ENCODE data around the gene COX10.

DNA sequence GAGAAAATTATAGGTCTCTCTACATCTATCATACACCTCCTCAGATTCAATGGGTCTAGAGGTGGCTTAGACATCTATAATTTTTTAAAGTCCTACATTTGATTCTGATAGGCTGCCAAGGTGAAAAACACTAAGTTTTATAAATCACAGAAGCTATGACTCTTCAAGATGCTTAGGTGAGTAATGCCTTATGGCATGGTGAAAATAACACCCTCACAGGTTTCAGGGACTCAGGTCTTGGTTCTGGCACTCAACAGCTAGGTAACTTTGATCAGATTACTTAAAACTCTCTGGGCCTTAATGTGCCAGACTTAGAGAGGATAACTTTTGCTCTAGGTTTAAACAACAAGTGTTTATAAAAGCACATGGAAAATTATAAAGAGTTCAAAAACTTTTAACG is 2.0 kb upstream of the COX10 start:
- TF ChIP-seq ARNTL (CRISPR knock-in tag; IDR thresholded peaks at IDR 0.05; ENCODE audit: borderline replicate concordance, low read depth) (no peak), ZNF8 (CRISPR knock-in tag; IDR thresholded peaks at IDR 0.05) (no peak), ZFP30 (CRISPR knock-in tag; IDR thresholded peaks at IDR 0.05) (no peak), ZNF70 (CRISPR knock-in tag; IDR thresholded peaks at IDR 0.05) (no peak)
- TF ChIP-seq, protein P1, sequence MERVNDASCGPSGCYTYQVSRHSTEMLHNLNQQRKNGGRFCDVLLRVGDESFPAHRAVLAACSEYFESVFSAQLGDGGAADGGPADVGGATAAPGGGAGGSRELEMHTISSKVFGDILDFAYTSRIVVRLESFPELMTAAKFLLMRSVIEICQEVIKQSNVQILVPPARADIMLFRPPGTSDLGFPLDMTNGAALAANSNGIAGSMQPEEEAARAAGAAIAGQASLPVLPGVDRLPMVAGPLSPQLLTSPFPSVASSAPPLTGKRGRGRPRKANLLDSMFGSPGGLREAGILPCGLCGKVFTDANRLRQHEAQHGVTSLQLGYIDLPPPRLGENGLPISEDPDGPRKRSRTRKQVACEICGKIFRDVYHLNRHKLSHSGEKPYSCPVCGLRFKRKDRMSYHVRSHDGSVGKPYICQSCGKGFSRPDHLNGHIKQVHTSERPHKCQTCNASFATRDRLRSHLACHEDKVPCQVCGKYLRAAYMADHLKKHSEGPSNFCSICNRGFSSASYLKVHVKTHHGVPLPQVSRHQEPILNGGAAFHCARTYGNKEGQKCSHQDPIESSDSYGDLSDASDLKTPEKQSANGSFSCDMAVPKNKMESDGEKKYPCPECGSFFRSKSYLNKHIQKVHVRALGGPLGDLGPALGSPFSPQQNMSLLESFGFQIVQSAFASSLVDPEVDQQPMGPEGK (CRISPR knock-in tag; IDR thresholded peaks at IDR 0.05; ENCODE audit: borderline replicate concordance), result no peak
